HepG2 (cell line): ENCODE measurements around the gene SH3D19. TPM values are rescaled to one million over a fixed set of nuclear protein-coding genes. Genes with fewer than 3 reads are reported as not detected.

Source experiments
- ARNT2 ChIP-seq: sonication (generic); formaldehyde crosslinking; IDR thresholded peaks from 2 replicates; pipeline ENCODE4 v1.8.0; 2022; ENCODE audit warnings: mild to moderate bottlenecking, low read depth, missing genetic modification reagents, moderate library complexity
- ATAD3A ChIP-seq: sonication (generic); formaldehyde crosslinking; IDR thresholded peaks from 2 replicates; pipeline ENCODE4 v1.4.0; 2020; ENCODE audit warnings: missing genetic modification reagents
- BCL6 ChIP-seq: IDR thresholded peaks from 2 replicates; pipeline ENCODE4 v1.6.1; 2016; ENCODE audit warnings: missing genetic modification reagents, missing compliant biosample characterization
- DR1 ChIP-seq: sonication (generic); formaldehyde crosslinking; IDR thresholded peaks from 2 replicates; pipeline ENCODE4 v1.8.0; 2021; ENCODE audit warnings: mild to moderate bottlenecking, missing genetic modification reagents, inconsistent platforms
- GTF3A ChIP-seq: sonication (generic); formaldehyde crosslinking; conservative IDR thresholded peaks from 2 replicates; pipeline ENCODE4 v1.4.0; 2020; ENCODE audit warnings: mild to moderate bottlenecking, missing genetic modification reagents
- HNRNPK ChIP-seq: fragments of 200-400 bp; formaldehyde crosslinking; IDR thresholded peaks from 2 replicates; pipeline ENCODE4 v1.6.1; 2018; ENCODE audit warnings: low read length, low read depth, moderate library complexity, mild to moderate bottlenecking; ENCODE audit not compliant: poor library complexity, severe bottlenecking
- JUND ChIP-seq: sonication (generic); formaldehyde crosslinking; IDR thresholded peaks from 2 replicates; pipeline ENCODE4 v1.8.0; 2022; ENCODE audit warnings: mild to moderate bottlenecking, missing genetic modification reagents
- MYNN ChIP-seq: sonication (generic); formaldehyde crosslinking; IDR thresholded peaks from 2 replicates; pipeline ENCODE4 v1.4.0; 2020; ENCODE audit warnings: mild to moderate bottlenecking, low read depth, missing genetic modification reagents
- NKX3-1 ChIP-seq: sonication (generic); formaldehyde crosslinking; IDR thresholded peaks from 2 replicates; pipeline ENCODE4 v1.5.0; 2020; ENCODE audit warnings: missing genetic modification reagents
- PCBP1 ChIP-seq: fragments of 200-400 bp; formaldehyde crosslinking; IDR thresholded peaks from 2 replicates; pipeline ENCODE4 v1.6.1; 2017; ENCODE audit warnings: mild to moderate bottlenecking, low read depth, low read length, borderline replicate concordance
- PHF8 ChIP-seq: sonication (generic); formaldehyde crosslinking; IDR thresholded peaks from 2 replicates; pipeline ENCODE4 v1.5.0; 2020; ENCODE audit warnings: missing genetic modification reagents
- POLR2AphosphoS2 ChIP-seq: IDR thresholded peaks from 2 replicates; pipeline ENCODE4 v1.6.1; 2011; ENCODE audit warnings: low read depth, low read length, improper control_type of control experiment
- TMF1 ChIP-seq: sonication (generic); formaldehyde crosslinking; IDR thresholded peaks from 2 replicates; pipeline ENCODE4 v1.8.1; 2022; ENCODE audit warnings: low read depth, missing genetic modification reagents
- ZIK1 ChIP-seq: sonication (generic); formaldehyde crosslinking; IDR thresholded peaks from 2 replicates; pipeline ENCODE4 v1.5.0; 2020; ENCODE audit warnings: mild to moderate bottlenecking, low read depth, missing genetic modification reagents, borderline replicate concordance
- ZNF30 ChIP-seq: sonication (generic); formaldehyde crosslinking; IDR thresholded peaks from 2 replicates; pipeline ENCODE4 v1.5.0; 2020; ENCODE audit warnings: mild to moderate bottlenecking, missing genetic modification reagents
- ZNF501 ChIP-seq: sonication (generic); formaldehyde crosslinking; IDR thresholded peaks from 2 replicates; pipeline ENCODE4 v1.5.1; 2020; ENCODE audit warnings: mild to moderate bottlenecking, moderate library complexity, missing genetic modification reagents
- ZNF652 ChIP-seq: IDR thresholded peaks from 2 replicates; pipeline ENCODE4 v1.6.1; 2016; ENCODE audit warnings: low read depth, borderline replicate concordance
- ZNF775 ChIP-seq: sonication (generic); formaldehyde crosslinking; IDR thresholded peaks from 2 replicates; pipeline ENCODE4 v1.4.0; 2020; ENCODE audit warnings: missing genetic modification reagents, mild to moderate bottlenecking, moderate library complexity, borderline replicate concordance
- ZNF841 ChIP-seq: sonication (generic); formaldehyde crosslinking; IDR thresholded peaks from 2 replicates; pipeline ENCODE4 v1.8.1; 2023; ENCODE audit warnings: missing genetic modification reagents, borderline replicate concordance
- polyA plus RNA-seq, 8 experiments: library from polyadenylated mRNA; depleted of rRNA in 3 of 8; stranded (reverse) in 7 of 8; unstranded in 1 of 8; fragments of >200 nt; fragmentation: Illumina TruSeq in 4 of 8; extraction: Trizol in 4 of 8; gene quantifications; 2 replicates each; pipeline versions ENCODE4 v1.2.1 to v1.2.3, GENCODE V29; 2011 to 2016; ENCODE audit warnings: low read depth in 4 of 8, missing spikeins in 1 of 8, mixed read lengths in 1 of 8; ENCODE audit not compliant: insufficient read depth in 1 of 8
- total RNA-seq, 5 experiments: library from RNA; depleted of rRNA; stranded (reverse); fragments of >200 nt; fragmentation: Illumina TruSeq; extraction: Trizol; gene quantifications; 2 replicates each; pipeline ENCODE4 v1.2.3, GENCODE V29; 2016; ENCODE audit warnings: low read depth in 1 of 5
- TF ChIP-seq, protein P1 (sequence below): conservative IDR thresholded peaks from 2 replicates; pipeline ENCODE4 v1.6.1; 2018; ENCODE audit warnings: missing genetic modification reagents
- TF ChIP-seq, protein P2 (sequence below): sonication (generic); formaldehyde crosslinking; IDR thresholded peaks from 2 replicates; pipeline ENCODE4 v1.5.1; 2020; ENCODE audit warnings: mild to moderate bottlenecking, missing genetic modification reagents, moderate library complexity
- TF ChIP-seq, protein P3 (sequence below): sonication (generic); formaldehyde crosslinking; IDR thresholded peaks from 2 replicates; pipeline ENCODE4 v1.4.0; 2020; ENCODE audit warnings: missing genetic modification reagents
- TF ChIP-seq, protein P4 (sequence below): sonication (generic); formaldehyde crosslinking; IDR thresholded peaks from 2 replicates; pipeline ENCODE4 v1.8.1; 2023; ENCODE audit warnings: mild to moderate bottlenecking, missing genetic modification reagents, borderline replicate concordance

The SH3D19 gene
- total and polyA plus RNA-seq, 2 of the 13 experiments (the other 11 are each of a cell fraction or from before 2014, with no cell fraction given): 31.2 to 38.0 TPM

DNA sequence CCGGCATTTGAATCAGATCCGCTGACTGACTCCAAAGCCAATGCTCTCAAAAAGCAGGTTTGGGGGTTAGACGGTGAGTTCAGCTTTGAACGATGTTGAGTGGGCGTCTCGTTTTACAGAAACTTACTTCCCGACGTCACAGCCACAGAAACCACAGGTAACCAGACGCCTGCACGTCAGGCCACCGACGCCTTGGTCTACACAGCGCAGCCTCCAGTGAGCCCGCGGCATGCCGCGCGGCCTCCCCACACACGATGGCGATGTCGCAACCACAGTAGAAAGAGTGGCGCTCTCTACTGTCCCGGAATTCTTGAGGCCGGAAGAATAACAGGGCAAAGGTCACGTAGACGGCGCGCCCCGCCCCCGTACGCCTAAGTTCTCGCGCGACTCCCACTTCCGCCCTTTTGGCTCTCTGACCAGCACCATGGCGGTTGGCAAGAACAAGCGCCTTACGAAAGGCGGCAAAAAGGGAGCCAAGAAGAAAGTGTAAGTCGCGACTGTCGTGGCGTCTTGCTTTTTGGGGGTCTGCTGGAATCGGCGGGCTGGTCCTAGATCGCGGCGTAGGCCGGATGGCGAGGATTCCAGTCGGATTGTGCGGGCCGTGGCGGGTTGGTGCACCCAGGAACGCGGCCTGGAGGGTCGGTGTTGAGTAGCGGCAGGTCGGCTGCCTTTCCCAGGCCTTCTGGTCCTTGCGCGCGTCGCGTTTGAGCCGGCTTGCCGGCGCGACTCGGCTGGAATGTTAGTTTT, 226.0 kb downstream of the SH3D19 start, which contains the start of gene RPS3A (continued):
- 0 out of 2 replicates have a peak, but pooled peaks have one; percentile 60 for TF ChIP-seq PCBP1
- 0 out of 2 replicates have a peak, but pooled peaks have one; percentile 87 for TF ChIP-seq NKX3-1
- no peak for TF ChIP-seq GTF3A (CRISPR knock-in tag)
- TF ChIP-seq ARNT2: peak; percentile 95; the same call in 1 of the 2 replicates
- TF ChIP-seq, protein P1, sequence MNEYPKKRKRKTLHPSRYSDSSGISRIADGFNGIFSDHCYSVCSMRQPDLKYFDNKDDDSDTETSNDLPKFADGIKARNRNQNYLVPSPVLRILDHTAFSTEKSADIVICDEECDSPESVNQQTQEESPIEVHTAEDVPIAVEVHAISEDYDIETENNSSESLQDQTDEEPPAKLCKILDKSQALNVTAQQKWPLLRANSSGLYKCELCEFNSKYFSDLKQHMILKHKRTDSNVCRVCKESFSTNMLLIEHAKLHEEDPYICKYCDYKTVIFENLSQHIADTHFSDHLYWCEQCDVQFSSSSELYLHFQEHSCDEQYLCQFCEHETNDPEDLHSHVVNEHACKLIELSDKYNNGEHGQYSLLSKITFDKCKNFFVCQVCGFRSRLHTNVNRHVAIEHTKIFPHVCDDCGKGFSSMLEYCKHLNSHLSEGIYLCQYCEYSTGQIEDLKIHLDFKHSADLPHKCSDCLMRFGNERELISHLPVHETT (CRISPR knock-in tag): peak; percentile 73; the same call in 1 of the 2 replicates
- TF ChIP-seq, protein P2, sequence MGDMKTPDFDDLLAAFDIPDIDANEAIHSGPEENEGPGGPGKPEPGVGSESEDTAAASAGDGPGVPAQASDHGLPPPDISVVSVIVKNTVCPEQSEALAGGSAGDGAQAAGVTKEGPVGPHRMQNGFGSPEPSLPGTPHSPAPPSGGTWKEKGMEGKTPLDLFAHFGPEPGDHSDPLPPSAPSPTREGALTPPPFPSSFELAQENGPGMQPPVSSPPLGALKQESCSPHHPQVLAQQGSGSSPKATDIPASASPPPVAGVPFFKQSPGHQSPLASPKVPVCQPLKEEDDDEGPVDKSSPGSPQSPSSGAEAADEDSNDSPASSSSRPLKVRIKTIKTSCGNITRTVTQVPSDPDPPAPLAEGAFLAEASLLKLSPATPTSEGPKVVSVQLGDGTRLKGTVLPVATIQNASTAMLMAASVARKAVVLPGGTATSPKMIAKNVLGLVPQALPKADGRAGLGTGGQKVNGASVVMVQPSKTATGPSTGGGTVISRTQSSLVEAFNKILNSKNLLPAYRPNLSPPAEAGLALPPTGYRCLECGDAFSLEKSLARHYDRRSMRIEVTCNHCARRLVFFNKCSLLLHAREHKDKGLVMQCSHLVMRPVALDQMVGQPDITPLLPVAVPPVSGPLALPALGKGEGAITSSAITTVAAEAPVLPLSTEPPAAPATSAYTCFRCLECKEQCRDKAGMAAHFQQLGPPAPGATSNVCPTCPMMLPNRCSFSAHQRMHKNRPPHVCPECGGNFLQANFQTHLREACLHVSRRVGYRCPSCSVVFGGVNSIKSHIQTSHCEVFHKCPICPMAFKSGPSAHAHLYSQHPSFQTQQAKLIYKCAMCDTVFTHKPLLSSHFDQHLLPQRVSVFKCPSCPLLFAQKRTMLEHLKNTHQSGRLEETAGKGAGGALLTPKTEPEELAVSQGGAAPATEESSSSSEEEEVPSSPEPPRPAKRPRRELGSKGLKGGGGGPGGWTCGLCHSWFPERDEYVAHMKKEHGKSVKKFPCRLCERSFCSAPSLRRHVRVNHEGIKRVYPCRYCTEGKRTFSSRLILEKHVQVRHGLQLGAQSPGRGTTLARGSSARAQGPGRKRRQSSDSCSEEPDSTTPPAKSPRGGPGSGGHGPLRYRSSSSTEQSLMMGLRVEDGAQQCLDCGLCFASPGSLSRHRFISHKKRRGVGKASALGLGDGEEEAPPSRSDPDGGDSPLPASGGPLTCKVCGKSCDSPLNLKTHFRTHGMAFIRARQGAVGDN (CRISPR knock-in tag): peak; percentile 96
- no peak for TF ChIP-seq ATAD3A (CRISPR knock-in tag)
- peak; percentile 51; the same call in 1 of the 2 replicates for TF ChIP-seq ZNF652
- TF ChIP-seq PHF8 (CRISPR knock-in tag): peak; percentile 97
- peak; percentile 95 for TF ChIP-seq POLR2AphosphoS2
- peak; percentile 100 for TF ChIP-seq ZNF501 (CRISPR knock-in tag)
- peak; percentile 43; the same call in 1 of the 2 replicates for TF ChIP-seq JUND (CRISPR knock-in tag)
- peak; percentile 93 for TF ChIP-seq ZIK1 (CRISPR knock-in tag)
- TF ChIP-seq BCL6: peak; percentile 70
- peak; percentile 79 for TF ChIP-seq ZNF30
- TF ChIP-seq ZNF841 (CRISPR knock-in tag): peak; percentile 86; the same call in 1 of the 2 replicates
- TF ChIP-seq ZNF775 (CRISPR knock-in tag): no peak
- TF ChIP-seq HNRNPK: no peak
- peak; percentile 96 for TF ChIP-seq TMF1
- TF ChIP-seq MYNN (CRISPR knock-in tag): 0 out of 2 replicates have a peak, but pooled peaks have one; percentile 70
- TF ChIP-seq DR1 (CRISPR knock-in tag): peak; percentile 99
- TF ChIP-seq, protein P3, sequence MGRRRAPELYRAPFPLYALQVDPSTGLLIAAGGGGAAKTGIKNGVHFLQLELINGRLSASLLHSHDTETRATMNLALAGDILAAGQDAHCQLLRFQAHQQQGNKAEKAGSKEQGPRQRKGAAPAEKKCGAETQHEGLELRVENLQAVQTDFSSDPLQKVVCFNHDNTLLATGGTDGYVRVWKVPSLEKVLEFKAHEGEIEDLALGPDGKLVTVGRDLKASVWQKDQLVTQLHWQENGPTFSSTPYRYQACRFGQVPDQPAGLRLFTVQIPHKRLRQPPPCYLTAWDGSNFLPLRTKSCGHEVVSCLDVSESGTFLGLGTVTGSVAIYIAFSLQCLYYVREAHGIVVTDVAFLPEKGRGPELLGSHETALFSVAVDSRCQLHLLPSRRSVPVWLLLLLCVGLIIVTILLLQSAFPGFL: peak; percentile 95; the same call in 1 of the 2 replicates
- TF ChIP-seq, protein P4, sequence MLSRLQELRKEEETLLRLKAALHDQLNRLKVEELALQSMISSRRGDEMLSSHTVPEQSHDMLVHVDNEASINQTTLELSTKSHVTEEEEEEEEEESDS (CRISPR knock-in tag): peak; percentile 92; the same call in 1 of the 2 replicates
